Measurements from ENCODE around the gene SYNE4.

DNA sequence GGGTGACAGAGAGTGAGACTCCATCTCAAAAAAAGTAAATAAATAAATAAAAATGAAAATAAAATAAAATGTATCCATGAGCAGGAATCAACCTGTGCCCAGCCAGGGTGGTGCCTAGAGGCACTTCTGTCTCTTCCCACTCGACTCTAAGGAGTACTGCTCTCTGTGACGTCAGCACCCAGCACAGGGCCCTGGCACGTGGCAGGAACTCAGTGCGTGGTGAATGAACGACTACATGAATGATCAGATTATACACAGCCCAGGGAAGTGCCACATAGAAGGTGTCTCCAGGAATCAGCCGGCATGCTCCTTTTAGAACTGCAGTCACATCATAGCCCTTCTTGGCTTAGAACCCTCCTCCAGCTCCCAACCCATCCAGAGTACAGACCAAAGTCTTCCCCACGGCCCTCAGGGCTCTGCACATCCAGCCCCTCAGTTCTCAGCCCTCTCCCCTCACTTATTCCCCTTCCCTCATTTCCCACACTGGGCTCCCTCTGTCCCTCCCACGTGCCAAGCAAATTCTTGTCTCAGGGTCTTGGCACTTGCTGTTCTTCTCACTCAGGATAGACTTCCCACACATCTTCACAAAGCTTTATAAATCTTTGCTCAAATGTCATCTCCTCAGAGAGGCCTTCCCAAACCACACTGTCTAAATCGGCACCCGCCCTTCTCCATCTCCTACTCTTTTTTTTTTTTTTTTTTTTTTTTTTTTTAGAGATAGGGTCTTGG lies 19.9 kb upstream of the SYNE4 start:
- TF ChIP-seq TAF1 (IDR thresholded peaks at IDR 0.05; ENCODE audit: low read depth) (no peak), POLR2AphosphoS5 (IDR thresholded peaks at IDR 0.05) (no peak), EZH2 (IDR thresholded peaks at IDR 0.05; ENCODE audit: borderline replicate concordance, insufficient read depth, low read length, poor library complexity, severe bottlenecking) (no peak), EP300 (conservative IDR thresholded peaks at IDR 0.05; ENCODE audit: poor library complexity, severe bottlenecking) (no peak), MXI1 (conservative IDR thresholded peaks at IDR 0.05; ENCODE audit: poor library complexity, severe bottlenecking) (no peak), SMC3 (conservative IDR thresholded peaks at IDR 0.05; ENCODE audit: poor library complexity) (no peak), RAD21 (conservative IDR thresholded peaks at IDR 0.05) (no peak)
- TF ChIP-seq, protein P1, sequence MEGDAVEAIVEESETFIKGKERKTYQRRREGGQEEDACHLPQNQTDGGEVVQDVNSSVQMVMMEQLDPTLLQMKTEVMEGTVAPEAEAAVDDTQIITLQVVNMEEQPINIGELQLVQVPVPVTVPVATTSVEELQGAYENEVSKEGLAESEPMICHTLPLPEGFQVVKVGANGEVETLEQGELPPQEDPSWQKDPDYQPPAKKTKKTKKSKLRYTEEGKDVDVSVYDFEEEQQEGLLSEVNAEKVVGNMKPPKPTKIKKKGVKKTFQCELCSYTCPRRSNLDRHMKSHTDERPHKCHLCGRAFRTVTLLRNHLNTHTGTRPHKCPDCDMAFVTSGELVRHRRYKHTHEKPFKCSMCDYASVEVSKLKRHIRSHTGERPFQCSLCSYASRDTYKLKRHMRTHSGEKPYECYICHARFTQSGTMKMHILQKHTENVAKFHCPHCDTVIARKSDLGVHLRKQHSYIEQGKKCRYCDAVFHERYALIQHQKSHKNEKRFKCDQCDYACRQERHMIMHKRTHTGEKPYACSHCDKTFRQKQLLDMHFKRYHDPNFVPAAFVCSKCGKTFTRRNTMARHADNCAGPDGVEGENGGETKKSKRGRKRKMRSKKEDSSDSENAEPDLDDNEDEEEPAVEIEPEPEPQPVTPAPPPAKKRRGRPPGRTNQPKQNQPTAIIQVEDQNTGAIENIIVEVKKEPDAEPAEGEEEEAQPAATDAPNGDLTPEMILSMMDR (IDR thresholded peaks at IDR 0.05; ENCODE audit: poor library complexity, severe bottlenecking), result no peak
- TF ChIP-seq, protein P2, sequence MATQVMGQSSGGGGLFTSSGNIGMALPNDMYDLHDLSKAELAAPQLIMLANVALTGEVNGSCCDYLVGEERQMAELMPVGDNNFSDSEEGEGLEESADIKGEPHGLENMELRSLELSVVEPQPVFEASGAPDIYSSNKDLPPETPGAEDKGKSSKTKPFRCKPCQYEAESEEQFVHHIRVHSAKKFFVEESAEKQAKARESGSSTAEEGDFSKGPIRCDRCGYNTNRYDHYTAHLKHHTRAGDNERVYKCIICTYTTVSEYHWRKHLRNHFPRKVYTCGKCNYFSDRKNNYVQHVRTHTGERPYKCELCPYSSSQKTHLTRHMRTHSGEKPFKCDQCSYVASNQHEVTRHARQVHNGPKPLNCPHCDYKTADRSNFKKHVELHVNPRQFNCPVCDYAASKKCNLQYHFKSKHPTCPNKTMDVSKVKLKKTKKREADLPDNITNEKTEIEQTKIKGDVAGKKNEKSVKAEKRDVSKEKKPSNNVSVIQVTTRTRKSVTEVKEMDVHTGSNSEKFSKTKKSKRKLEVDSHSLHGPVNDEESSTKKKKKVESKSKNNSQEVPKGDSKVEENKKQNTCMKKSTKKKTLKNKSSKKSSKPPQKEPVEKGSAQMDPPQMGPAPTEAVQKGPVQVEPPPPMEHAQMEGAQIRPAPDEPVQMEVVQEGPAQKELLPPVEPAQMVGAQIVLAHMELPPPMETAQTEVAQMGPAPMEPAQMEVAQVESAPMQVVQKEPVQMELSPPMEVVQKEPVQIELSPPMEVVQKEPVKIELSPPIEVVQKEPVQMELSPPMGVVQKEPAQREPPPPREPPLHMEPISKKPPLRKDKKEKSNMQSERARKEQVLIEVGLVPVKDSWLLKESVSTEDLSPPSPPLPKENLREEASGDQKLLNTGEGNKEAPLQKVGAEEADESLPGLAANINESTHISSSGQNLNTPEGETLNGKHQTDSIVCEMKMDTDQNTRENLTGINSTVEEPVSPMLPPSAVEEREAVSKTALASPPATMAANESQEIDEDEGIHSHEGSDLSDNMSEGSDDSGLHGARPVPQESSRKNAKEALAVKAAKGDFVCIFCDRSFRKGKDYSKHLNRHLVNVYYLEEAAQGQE (IDR thresholded peaks at IDR 0.05; ENCODE audit: borderline replicate concordance), result no peak

All from neural cell (in vitro differentiated cells).